Bronchial epithelial cell (primary cell): ENCODE data around the gene TMEM222. TPM values are rescaled to one million over a fixed set of nuclear protein-coding genes. Genes with fewer than 3 reads are reported as not detected.

ENCODE experiments used
- DNase-seq: peaks from one replicate; pipeline ENCODE4 v3.0.0-alpha.2; 2010; ENCODE audit warnings: low read depth
- FAIRE-seq: peaks from 2 replicates; lab custom pipeline; 2011; peaks lifted over from hg19 to GRCh38; lab: Jason Lieb, UNC
- H3K27me3 ChIP-seq: 2 replicates; pipeline ENCODE4 v1.5.1; 2011; ENCODE audit warnings: low read length; ENCODE audit not compliant: control insufficient read depth, insufficient read depth
- H3K36me3 ChIP-seq: 2 replicates; pipeline ENCODE4 v1.5.1; 2011; ENCODE audit warnings: low read length; ENCODE audit not compliant: control insufficient read depth, insufficient read depth
- H3K4me3 ChIP-seq: 2 replicates; pipeline ENCODE4 v1.5.1; 2011; ENCODE audit warnings: mild to moderate bottlenecking, low read depth, low read length, control low read depth
- CTCF ChIP-seq: IDR thresholded peaks from 2 replicates; pipeline ENCODE4 v1.5.1; 2011; ENCODE audit warnings: mild to moderate bottlenecking, moderate library complexity, low read length, control low read depth, inconsistent platforms; ENCODE audit not compliant: insufficient read depth, severe bottlenecking
- total RNA-seq: library from RNA; depleted of rRNA; stranded (reverse); fragments of >200 nt; gene quantifications from 2 replicates; pipeline ENCODE4 v1.2.1, GENCODE V29; 2014

TMEM222 gene
- total RNA-seq, 1 donor from 2014 or later, result 17.1 TPM

DNA sequence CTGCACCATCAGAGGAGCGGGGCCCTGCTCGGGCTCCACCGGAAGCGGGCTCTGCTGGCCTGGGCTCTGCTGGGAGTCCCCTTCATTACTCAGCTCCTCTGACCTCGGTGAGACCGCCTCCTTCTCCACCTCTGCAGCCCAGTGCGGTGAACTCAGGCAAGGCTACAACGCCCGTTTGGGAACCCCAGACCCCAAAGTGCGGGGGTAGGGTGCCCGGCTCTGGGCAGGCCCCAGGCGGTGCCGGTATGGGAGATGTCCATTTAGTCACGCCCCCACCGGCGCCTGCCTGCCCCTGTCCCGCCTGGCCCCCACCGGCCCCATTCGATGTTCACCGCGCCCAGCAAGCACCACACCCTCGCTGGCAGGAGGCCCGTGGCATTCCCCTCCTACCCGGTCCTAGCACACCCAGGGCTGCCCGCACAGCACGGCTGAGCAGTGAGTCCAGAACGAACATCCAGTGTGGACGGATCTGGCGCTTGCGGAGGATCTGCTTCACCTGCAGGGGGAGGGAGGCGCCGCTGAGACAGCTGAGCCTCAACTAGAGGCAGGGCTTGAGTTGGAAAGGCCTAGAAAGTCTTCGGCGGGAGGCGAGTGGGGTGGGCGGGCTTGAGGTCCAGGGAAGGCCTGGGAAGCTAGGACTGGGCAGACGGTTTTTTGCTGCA is 34.8 kb downstream of the TMEM222 start:
- TF ChIP-seq CTCF, result peak; percentile 53
- peaks cover 48% of the 10 kb centered on the region for H3K36me3 ChIP-seq
- FAIRE-seq (no peak), DNase-seq (peak; percentile 53)
- no peak overlapping the region for H3K4me3 ChIP-seq
- H3K27me3 ChIP-seq, result no peaks in the 10 kb centered on the region

- H3K4me3 ChIP-seq, result no peak overlapping the region
- DNase-seq (peak; percentile 31), FAIRE-seq (no peak)
- no peaks in the 10 kb centered on the region for H3K27me3 ChIP-seq
- peaks cover 53% of the 10 kb centered on the region for H3K36me3 ChIP-seq
- peak; percentile 98 for TF ChIP-seq CTCF
Observed at GRCh38 chr1:27357281-27358037, 35.5 kb downstream of the TMEM222 start.

DNA sequence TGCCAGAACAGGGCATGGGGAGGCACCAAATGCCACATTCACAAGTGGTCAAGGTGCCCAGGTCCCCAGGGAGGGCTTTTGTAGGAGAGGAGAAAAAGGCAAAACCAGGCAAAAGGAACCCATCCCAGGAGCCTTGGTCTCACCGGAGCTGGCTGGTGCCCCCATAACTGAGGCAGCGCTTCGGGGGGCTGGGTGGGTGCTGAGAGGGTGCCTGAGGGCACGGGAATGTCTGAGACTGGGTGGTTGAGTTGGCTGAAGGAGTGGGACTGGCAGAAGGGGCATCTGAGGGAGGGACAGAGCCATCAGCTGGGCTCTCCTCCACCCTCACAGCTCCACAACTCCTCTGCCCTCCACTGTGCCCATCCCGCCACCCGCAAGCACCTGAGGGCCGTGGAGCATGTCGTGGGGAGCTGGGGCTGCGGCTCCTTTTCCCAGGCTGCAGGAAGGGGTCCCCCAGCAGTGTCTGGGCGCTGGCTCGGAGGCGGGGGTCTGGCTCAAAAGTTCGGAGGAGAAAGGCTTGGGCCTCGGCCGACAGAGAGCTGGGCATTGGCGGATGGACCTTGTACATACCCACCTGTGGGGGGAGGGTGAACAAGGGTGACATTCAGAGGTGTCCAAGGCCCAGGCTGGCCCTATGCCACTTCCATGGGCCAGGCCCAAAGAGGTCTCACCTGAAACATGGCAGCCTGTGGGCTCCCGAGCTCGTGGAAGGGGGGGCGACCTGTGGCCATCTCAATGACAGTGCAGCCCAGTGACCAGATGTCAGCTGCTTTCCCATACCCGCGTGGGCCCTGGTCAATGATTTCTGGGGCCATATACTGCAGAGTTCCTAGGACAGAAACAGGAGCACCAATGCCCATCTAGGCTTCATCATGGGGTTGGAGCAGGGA is 36.3 kb downstream of the TMEM222 start:
- no peak overlapping the region for H3K4me3 ChIP-seq
- FAIRE-seq (peak; percentile 36), DNase-seq (no peak)
- TF ChIP-seq CTCF, result no peak
- H3K27me3 ChIP-seq, result no peaks in the 10 kb centered on the region
- H3K36me3 ChIP-seq, result peaks cover 56% of the 10 kb centered on the region

DNA sequence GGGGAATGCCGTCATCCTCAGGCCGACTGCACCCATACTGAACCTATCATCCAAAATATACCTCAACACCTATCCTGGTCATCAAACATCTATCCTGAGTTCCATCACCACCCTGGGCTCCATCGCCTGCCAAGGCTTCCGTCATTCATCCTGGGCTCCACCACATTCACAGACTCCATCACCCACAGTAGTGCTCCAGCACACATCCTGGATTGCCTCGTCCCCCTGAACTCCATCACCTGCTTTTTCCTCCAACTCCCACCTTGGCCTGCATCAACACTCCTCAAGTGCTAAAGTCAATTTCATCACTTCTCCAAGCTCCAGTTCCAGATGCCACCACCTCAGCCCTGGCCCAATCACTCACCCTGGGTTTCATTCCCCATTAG is 37.0 kb downstream of the TMEM222 start:
- no peaks in the 10 kb centered on the region for H3K27me3 ChIP-seq
- H3K36me3 ChIP-seq, result peaks cover 62% of the 10 kb centered on the region
- DNase-seq (no peak), FAIRE-seq (no peak)
- H3K4me3 ChIP-seq, result no peak overlapping the region
- no peak for TF ChIP-seq CTCF

DNA sequence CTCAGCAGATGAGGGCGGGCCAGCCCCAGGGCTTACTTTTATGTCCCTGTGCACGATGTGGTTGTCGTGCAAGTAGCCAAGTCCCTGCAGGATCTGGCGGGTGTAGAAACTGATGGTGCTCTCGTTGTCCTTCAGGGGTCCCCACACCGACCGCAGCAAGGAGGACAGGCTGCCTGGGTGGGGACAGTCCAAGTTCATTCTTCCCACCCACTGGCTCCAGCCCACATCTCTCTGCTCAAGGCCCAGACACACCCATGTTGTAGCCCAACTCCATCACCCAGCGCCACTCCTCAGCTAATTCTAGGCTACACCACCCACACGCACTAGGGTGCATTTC is 37.8 kb downstream of the TMEM222 start:
- Histone ChIP-seq H3K36me3 (peaks cover 71% of the 10 kb centered on the region), H3K4me3 (no peak overlapping the region), H3K27me3 (no peaks in the 10 kb centered on the region)
- DNase-seq (no peak), FAIRE-seq (peak; percentile 70)
- TF ChIP-seq CTCF, result no peak
